Fibroblast of pulmonary artery (primary cell): ENCODE measurements around the gene BCL6.
A peak's percentile ranks its signal among the peaks of the same experiment; 100 is the strongest.

ENCODE experiments used
- DNase-seq: peaks from one replicate; pipeline ENCODE4 v3.0.0-alpha.2; 2010; ENCODE audit warnings: low read depth
- H3K4me3 ChIP-seq: replicated peaks from 2 replicates; pipeline ENCODE4 v1.5.1; 2011; ENCODE audit warnings: low read depth, mild to moderate bottlenecking, control low read depth, low read length, moderate library complexity
- TF ChIP-seq, protein P1 (sequence below): IDR thresholded peaks from 2 replicates; pipeline ENCODE4 v1.5.1; 2011; ENCODE audit warnings: mild to moderate bottlenecking, control low read depth, low read length, inconsistent platforms; ENCODE audit errors: missing control alignments

The BCL6 gene

DNA sequence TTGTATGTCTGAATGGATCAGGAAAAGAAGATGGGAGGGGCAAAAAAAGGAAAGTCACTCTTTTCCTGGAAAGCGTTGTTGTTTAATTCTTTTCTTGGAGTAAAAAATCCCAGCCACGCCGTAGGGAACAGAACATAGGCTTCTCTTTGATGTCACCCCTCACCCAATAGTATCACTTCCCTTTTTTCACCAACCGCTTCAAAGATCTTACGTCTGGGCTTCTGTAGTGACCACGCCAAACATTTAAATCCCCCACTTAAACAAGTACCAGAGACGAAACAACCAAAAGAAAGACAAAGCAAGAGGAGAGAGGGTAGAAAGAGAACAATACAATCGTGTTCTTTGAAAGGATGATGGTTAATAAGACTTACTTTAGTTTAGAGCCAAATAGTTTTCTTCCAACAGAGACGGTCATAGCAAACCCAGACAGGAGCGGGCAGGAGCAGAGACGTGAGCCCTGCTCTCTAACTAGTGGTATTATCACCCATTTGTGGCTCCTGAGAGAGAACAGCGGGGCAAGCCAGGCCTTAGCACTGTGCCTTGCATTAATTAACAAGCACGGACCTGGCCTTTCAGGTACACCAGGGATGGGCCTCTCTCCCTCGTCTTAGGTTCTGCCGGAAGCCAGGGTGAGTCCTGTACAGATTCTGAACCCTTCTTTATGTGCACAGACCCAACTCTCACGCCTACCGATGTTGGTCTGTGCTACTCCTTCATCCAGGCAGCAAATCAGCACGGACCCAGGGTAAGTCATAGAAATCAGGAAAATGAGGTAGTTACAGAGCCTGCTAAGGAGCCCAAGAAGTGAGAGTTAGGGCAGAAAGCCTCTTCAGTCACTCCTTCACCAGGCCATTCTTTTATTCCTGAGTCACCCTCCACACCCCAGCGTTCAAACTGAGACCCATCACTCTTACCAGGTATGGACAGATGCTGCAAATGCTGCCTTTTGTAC is 28.2 kb upstream of the BCL6 start:
- TF ChIP-seq, protein P1, sequence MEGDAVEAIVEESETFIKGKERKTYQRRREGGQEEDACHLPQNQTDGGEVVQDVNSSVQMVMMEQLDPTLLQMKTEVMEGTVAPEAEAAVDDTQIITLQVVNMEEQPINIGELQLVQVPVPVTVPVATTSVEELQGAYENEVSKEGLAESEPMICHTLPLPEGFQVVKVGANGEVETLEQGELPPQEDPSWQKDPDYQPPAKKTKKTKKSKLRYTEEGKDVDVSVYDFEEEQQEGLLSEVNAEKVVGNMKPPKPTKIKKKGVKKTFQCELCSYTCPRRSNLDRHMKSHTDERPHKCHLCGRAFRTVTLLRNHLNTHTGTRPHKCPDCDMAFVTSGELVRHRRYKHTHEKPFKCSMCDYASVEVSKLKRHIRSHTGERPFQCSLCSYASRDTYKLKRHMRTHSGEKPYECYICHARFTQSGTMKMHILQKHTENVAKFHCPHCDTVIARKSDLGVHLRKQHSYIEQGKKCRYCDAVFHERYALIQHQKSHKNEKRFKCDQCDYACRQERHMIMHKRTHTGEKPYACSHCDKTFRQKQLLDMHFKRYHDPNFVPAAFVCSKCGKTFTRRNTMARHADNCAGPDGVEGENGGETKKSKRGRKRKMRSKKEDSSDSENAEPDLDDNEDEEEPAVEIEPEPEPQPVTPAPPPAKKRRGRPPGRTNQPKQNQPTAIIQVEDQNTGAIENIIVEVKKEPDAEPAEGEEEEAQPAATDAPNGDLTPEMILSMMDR: no peak
- no peak overlapping the region for H3K4me3 ChIP-seq
- no peak for DNase-seq

DNA sequence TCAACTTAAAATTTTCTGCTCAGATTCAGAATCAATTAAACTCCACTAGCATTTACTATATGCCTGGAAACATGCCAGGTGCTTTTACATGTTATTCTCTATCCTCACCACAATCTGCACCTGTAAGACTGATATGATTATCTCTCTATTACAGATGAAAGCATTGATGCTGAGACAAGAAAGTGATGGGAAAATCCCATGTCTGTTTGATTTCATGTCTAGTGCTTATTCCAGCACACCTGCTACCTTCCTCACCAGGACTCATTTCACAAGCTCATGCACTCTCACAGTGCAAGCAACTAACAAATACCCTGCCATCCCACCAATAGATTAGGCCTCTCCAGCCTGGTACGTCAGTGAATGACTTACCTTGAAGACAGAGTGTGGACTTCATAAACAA is 25.0 kb upstream of the BCL6 start:
- no peak for DNase-seq
- TF ChIP-seq, protein P1: no peak
- no peak overlapping the region for H3K4me3 ChIP-seq

DNA sequence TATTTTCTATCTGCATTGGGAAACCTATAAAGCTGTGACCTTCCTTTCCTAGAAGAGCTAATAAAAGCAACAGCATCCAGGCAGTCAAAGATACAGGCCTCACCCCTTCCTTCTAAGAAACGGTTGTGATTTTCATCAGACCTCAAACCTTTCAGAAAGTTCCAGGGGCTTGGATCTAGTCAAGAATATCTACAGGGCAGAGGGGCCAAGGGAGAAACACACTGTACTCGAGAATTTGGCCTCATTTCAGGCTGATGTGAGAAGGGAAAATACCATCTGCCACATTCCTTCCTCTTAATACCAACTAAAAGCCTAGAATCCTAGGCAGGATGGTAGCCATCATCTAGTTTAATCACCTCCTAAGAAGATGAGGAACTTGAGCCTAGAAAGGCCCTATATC is 24.5 kb upstream of the BCL6 start:
- DNase-seq: no peak
- TF ChIP-seq, protein P1: no peak
- H3K4me3 ChIP-seq: no peak overlapping the region

DNA sequence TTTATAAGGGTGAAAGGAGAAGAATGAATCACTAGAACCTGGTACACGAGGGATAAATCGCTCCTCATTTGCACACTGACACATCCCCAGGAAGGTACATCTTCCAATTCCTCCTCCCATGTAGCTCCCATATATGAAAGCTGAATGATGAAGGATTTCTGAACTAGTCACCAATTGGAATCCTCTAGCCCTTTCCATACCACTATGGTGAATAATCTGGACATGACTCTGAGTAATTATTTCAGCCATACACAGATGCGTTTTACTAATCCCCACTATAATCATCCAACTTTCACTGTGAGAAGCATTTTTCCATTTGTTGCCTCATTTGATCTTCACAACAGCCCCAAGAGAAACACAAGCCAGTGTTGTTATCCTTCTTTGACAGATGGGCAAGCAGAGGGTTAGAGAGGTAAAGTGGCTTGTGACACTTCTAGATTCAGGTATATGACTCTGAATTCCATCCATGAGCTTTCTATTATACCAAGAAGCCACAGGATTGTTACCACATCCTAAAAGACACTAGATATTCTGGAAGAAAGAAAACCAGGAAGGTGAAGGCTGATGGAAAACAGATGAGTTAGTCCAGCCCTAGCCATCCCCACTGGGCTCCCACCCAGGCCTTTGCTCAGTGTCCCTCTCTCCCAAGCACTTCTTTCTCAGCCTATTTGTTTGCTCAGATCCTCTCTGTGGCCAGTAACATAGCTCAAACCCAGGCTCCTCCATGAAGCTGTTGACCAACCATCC is 22.2 kb upstream of the BCL6 start:
- DNase-seq: peak; percentile 28
- TF ChIP-seq, protein P1: no peak
- H3K4me3 ChIP-seq: no peak overlapping the region

DNA sequence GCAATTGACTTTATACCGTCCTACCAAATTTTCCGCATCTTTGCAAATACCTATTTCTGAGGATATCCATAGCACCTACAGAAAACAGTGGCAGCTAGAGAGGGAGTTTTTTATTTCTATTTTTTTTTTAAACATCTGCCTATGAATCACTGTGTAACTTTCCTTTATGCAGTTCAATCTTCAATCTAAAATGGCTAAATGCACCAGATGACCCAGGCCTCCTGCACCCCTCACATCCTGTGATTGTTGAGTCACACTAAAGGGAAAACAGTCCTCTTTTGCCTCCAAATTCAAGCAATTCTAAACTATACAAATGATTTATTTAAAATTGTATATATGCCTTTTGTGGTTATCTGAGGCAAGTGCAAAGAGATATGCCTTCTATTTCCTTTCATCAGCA is 20.1 kb upstream of the BCL6 start:
- no peak overlapping the region for H3K4me3 ChIP-seq
- TF ChIP-seq, protein P1: no peak
- no peak for DNase-seq

DNA sequence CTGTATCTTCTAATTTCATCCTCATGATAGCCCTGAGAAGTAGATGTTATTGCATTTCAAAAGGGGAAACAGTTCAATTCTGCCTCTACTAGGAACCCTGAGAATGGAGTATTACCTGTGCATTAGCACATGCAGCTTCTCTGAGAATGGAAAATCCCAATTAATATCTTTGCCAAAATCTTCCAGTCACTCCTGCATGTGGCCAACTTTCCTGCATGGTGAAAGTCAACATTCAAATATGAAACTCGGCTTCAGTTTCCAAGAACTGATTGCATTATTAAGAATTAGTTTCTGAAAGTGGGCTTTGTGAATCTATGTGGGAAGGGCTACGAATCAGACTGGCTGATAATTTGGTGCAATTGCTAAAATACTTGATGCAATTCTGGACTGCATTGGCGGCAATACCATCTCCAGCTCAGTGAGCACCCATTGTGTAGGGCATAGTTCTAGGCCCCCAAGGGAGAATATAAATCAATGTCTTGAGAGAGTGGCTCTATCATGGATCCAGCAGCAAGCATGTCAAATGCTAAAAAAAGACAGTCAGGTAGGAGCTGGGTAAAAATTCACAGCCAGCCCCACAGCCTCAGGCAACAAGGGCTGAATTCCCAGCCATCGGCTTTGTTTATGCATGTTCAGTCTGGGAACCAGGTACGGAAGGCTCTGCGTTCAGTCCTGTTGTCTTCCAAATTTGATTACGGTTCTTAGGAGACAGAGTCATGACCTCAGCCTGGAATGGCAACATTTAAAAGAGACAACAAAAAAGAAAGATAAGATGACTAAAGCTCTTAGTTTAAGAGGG is 18.8 kb upstream of the BCL6 start:
- DNase-seq: no peak
- H3K4me3 ChIP-seq: no peak overlapping the region
- TF ChIP-seq, protein P1: no peak
